Measurements from ENCODE around the gene TCF12.

The TCF12 gene

GRCh38 chr15:57297163-57297593 lies 378.7 kb downstream of the TCF12 start:
- no peaks in the 10 kb centered on the region for H3K27me3 ChIP-seq (ENCODE audit: control insufficient read depth in 1 of 2, insufficient read depth in 2 of 2, low read length in 2 of 2)
- no peaks in the 10 kb centered on the region for H3K36me3 ChIP-seq (ENCODE audit: control insufficient read depth in 1 of 2, insufficient read depth in 2 of 2, low read length in 2 of 2)
- H3K9ac ChIP-seq (ENCODE audit: low read depth in 1 of 2, low read length in 2 of 2): peak overlapping the region; percentile 2 to 54
- H3K9me3 ChIP-seq (ENCODE audit: control insufficient read depth in 1 of 2, low read length in 2 of 2): no peaks in the 10 kb centered on the region
- H3K4me3 ChIP-seq (ENCODE audit: low read depth in 1 of 2, low read length in 2 of 2): peak overlapping the region; percentile 7 to 11
- peak overlapping the region; percentile 1 for H3K27ac ChIP-seq (ENCODE audit: low read depth, low read length)
- peaks cover 14 to 25% of the 10 kb centered on the region in 2 donors for H3K4me1 ChIP-seq (ENCODE audit: control insufficient read depth in 1 of 2, insufficient read depth in 2 of 2, low read length in 2 of 2)

GRCh38 chr15:57297630-57298029 lies 379.2 kb downstream of the TCF12 start:
- no peaks in the 10 kb centered on the region for H3K27me3 ChIP-seq (ENCODE audit: control insufficient read depth in 1 of 2, insufficient read depth in 2 of 2, low read length in 2 of 2)
- peak overlapping the region in 1 of 2 donors; percentile 11 for H3K4me3 ChIP-seq (ENCODE audit: low read depth in 1 of 2, low read length in 2 of 2)
- no peaks in the 10 kb centered on the region for H3K9me3 ChIP-seq (ENCODE audit: control insufficient read depth in 1 of 2, low read length in 2 of 2)
- H3K4me1 ChIP-seq (ENCODE audit: control insufficient read depth in 1 of 2, insufficient read depth in 2 of 2, low read length in 2 of 2): peaks cover 14 to 25% of the 10 kb centered on the region in 2 donors
- H3K36me3 ChIP-seq (ENCODE audit: control insufficient read depth in 1 of 2, insufficient read depth in 2 of 2, low read length in 2 of 2): no peaks in the 10 kb centered on the region
- peak overlapping the region; percentile 1 for H3K27ac ChIP-seq (ENCODE audit: low read depth, low read length)
- peak overlapping the region in 1 of 2 donors; percentile 2 for H3K9ac ChIP-seq (ENCODE audit: low read depth in 1 of 2, low read length in 2 of 2)

- Histone ChIP-seq H3K9me3 (ENCODE audit: control insufficient read depth in 1 of 2, low read length in 2 of 2) (no peaks in the 10 kb centered on the region), H3K9ac (ENCODE audit: low read depth in 1 of 2, low read length in 2 of 2) (no peak overlapping the region), H3K4me3 (ENCODE audit: low read depth in 1 of 2, low read length in 2 of 2) (no peak overlapping the region), H3K27ac (ENCODE audit: low read depth, low read length) (no peak overlapping the region), H3K36me3 (ENCODE audit: control insufficient read depth in 1 of 2, insufficient read depth in 2 of 2, low read length in 2 of 2) (no peaks in the 10 kb centered on the region), H3K27me3 (ENCODE audit: control insufficient read depth in 1 of 2, insufficient read depth in 2 of 2, low read length in 2 of 2) (no peaks in the 10 kb centered on the region), H3K4me1 (ENCODE audit: control insufficient read depth in 1 of 2, insufficient read depth in 2 of 2, low read length in 2 of 2) (peaks cover 14 to 25% of the 10 kb centered on the region in 2 donors)
Observed at GRCh38 chr15:57298204-57298603, 379.8 kb downstream of the TCF12 start.

GRCh38 chr15:57298843-57299550 lies 380.6 kb downstream of the TCF12 start:
- no peaks in the 10 kb centered on the region for H3K27me3 ChIP-seq (ENCODE audit: control insufficient read depth in 1 of 2, insufficient read depth in 2 of 2, low read length in 2 of 2)

GRCh38 chr15:57301307-57301706 lies 382.9 kb downstream of the TCF12 start:
- Histone ChIP-seq H3K36me3 (ENCODE audit: control insufficient read depth in 1 of 2, insufficient read depth in 2 of 2, low read length in 2 of 2) (no peaks in the 10 kb centered on the region), H3K4me3 (ENCODE audit: low read depth in 1 of 2, low read length in 2 of 2) (no peak overlapping the region), H3K9ac (ENCODE audit: low read depth in 1 of 2, low read length in 2 of 2) (no peak overlapping the region), H3K27me3 (ENCODE audit: control insufficient read depth in 1 of 2, insufficient read depth in 2 of 2, low read length in 2 of 2) (no peaks in the 10 kb centered on the region), H3K27ac (ENCODE audit: low read depth, low read length) (no peak overlapping the region), H3K9me3 (ENCODE audit: control insufficient read depth in 1 of 2, low read length in 2 of 2) (no peaks in the 10 kb centered on the region), H3K4me1 (ENCODE audit: control insufficient read depth in 1 of 2, insufficient read depth in 2 of 2, low read length in 2 of 2) (peaks cover 22 to 28% of the 10 kb centered on the region in 2 donors)

More at GRCh38 chr15:57298843-57299550, 380.6 kb downstream of the TCF12 start:
- no peak overlapping the region for H3K9ac ChIP-seq (ENCODE audit: low read depth in 1 of 2, low read length in 2 of 2)
- H3K4me3 ChIP-seq (ENCODE audit: low read depth in 1 of 2, low read length in 2 of 2): no peak overlapping the region
- no peak overlapping the region for H3K27ac ChIP-seq (ENCODE audit: low read depth, low read length)
- no peaks in the 10 kb centered on the region for H3K9me3 ChIP-seq (ENCODE audit: control insufficient read depth in 1 of 2, low read length in 2 of 2)
- no peaks in the 10 kb centered on the region for H3K36me3 ChIP-seq (ENCODE audit: control insufficient read depth in 1 of 2, insufficient read depth in 2 of 2, low read length in 2 of 2)
- H3K4me1 ChIP-seq (ENCODE audit: control insufficient read depth in 1 of 2, insufficient read depth in 2 of 2, low read length in 2 of 2): peaks cover 14 to 25% of the 10 kb centered on the region in 2 donors

- H3K27ac ChIP-seq (ENCODE audit: low read depth, low read length): no peak overlapping the region
- peaks cover 16 to 20% of the 10 kb centered on the region in 2 donors for H3K4me1 ChIP-seq (ENCODE audit: control insufficient read depth in 1 of 2, insufficient read depth in 2 of 2, low read length in 2 of 2)
- H3K36me3 ChIP-seq (ENCODE audit: control insufficient read depth in 1 of 2, insufficient read depth in 2 of 2, low read length in 2 of 2): no peaks in the 10 kb centered on the region
- H3K4me3 ChIP-seq (ENCODE audit: low read depth in 1 of 2, low read length in 2 of 2): no peak overlapping the region
- H3K27me3 ChIP-seq (ENCODE audit: control insufficient read depth in 1 of 2, insufficient read depth in 2 of 2, low read length in 2 of 2): no peaks in the 10 kb centered on the region
- no peak overlapping the region for H3K9ac ChIP-seq (ENCODE audit: low read depth in 1 of 2, low read length in 2 of 2)
- H3K9me3 ChIP-seq (ENCODE audit: control insufficient read depth in 1 of 2, low read length in 2 of 2): no peaks in the 10 kb centered on the region
Observed at GRCh38 chr15:57302640-57303257, 384.3 kb downstream of the TCF12 start.

GRCh38 chr15:57305009-57305408 lies 386.6 kb downstream of the TCF12 start:
- H3K27me3 ChIP-seq (ENCODE audit: control insufficient read depth in 1 of 2, insufficient read depth in 2 of 2, low read length in 2 of 2): no peaks in the 10 kb centered on the region

GRCh38 chr15:57306161-57306943 lies 387.9 kb downstream of the TCF12 start:
- Histone ChIP-seq H3K4me3 (ENCODE audit: low read depth in 1 of 2, low read length in 2 of 2) (peak overlapping the region; percentile 61 to 75), H3K27me3 (ENCODE audit: control insufficient read depth in 1 of 2, insufficient read depth in 2 of 2, low read length in 2 of 2) (no peaks in the 10 kb centered on the region), H3K36me3 (ENCODE audit: control insufficient read depth in 1 of 2, insufficient read depth in 2 of 2, low read length in 2 of 2) (no peaks in the 10 kb centered on the region), H3K4me1 (ENCODE audit: control insufficient read depth in 1 of 2, insufficient read depth in 2 of 2, low read length in 2 of 2) (peaks cover 21 to 29% of the 10 kb centered on the region in 2 donors), H3K9ac (ENCODE audit: low read depth in 1 of 2, low read length in 2 of 2) (peak overlapping the region; percentile 64 to 71), H3K27ac (ENCODE audit: low read depth, low read length) (no peak overlapping the region), H3K9me3 (ENCODE audit: control insufficient read depth in 1 of 2, low read length in 2 of 2) (no peaks in the 10 kb centered on the region)

More at GRCh38 chr15:57305009-57305408, 386.6 kb downstream of the TCF12 start:
- Histone ChIP-seq H3K4me1 (ENCODE audit: control insufficient read depth in 1 of 2, insufficient read depth in 2 of 2, low read length in 2 of 2) (peaks cover 8 to 21% of the 10 kb centered on the region in 2 donors), H3K9ac (ENCODE audit: low read depth in 1 of 2, low read length in 2 of 2) (no peak overlapping the region), H3K27ac (ENCODE audit: low read depth, low read length) (no peak overlapping the region), H3K9me3 (ENCODE audit: control insufficient read depth in 1 of 2, low read length in 2 of 2) (no peaks in the 10 kb centered on the region), H3K4me3 (ENCODE audit: low read depth in 1 of 2, low read length in 2 of 2) (no peak overlapping the region), H3K36me3 (ENCODE audit: control insufficient read depth in 1 of 2, insufficient read depth in 2 of 2, low read length in 2 of 2) (no peaks in the 10 kb centered on the region)

- no peak overlapping the region for H3K27ac ChIP-seq (ENCODE audit: low read depth, low read length)
- no peaks in the 10 kb centered on the region for H3K36me3 ChIP-seq (ENCODE audit: control insufficient read depth in 1 of 2, insufficient read depth in 2 of 2, low read length in 2 of 2)
- H3K9ac ChIP-seq (ENCODE audit: low read depth in 1 of 2, low read length in 2 of 2): peak overlapping the region; percentile 26 to 58
- no peaks in the 10 kb centered on the region for H3K27me3 ChIP-seq (ENCODE audit: control insufficient read depth in 1 of 2, insufficient read depth in 2 of 2, low read length in 2 of 2)
- H3K9me3 ChIP-seq (ENCODE audit: control insufficient read depth in 1 of 2, low read length in 2 of 2): no peaks in the 10 kb centered on the region
- peaks cover 27 to 32% of the 10 kb centered on the region in 2 donors for H3K4me1 ChIP-seq (ENCODE audit: control insufficient read depth in 1 of 2, insufficient read depth in 2 of 2, low read length in 2 of 2)
- H3K4me3 ChIP-seq (ENCODE audit: low read depth in 1 of 2, low read length in 2 of 2): peak overlapping the region; percentile 61 to 75
Observed at GRCh38 chr15:57306944-57307411, 388.5 kb downstream of the TCF12 start.

Measured in duodenal mucosa (tissue), 2 donors.